Activated T-cell treated with anti-CD3 and anti-CD28 coated beads for 24 hours (primary cell): ENCODE measurements around the gene NPS.
A peak's percentile ranks its signal among the peaks of the same experiment; 100 is the strongest.

ENCODE experiments used
- DNase-seq: peaks from one replicate; pipeline ENCODE4 v3.0.0-alpha.2; 2020; ENCODE audit warnings: low read depth

Gene NPS

GRCh38 chr10:127561647-127562046 is 12.5 kb downstream of the NPS start:
- DNase-seq: no peak

- DNase-seq: peak; percentile 6
Observed at GRCh38 chr10:127563718-127564553, 14.8 kb downstream of the NPS start.

GRCh38 chr10:127564644-127565043 is 15.5 kb downstream of the NPS start:
- DNase-seq: no peak

- DNase-seq: no peak
Observed at GRCh38 chr10:127565583-127565982, 16.5 kb downstream of the NPS start.

- DNase-seq: no peak
Observed at GRCh38 chr10:127569210-127569609, 20.1 kb downstream of the NPS start.

- DNase-seq: no peak
Observed at GRCh38 chr10:127570036-127570435, 20.9 kb downstream of the NPS start.

- DNase-seq: no peak
Observed at GRCh38 chr10:127571386-127571785, 22.3 kb downstream of the NPS start.

GRCh38 chr10:127576051-127576450 is 26.9 kb downstream of the NPS start:
- no peak for DNase-seq

- no peak for DNase-seq
Observed at GRCh38 chr10:127576740-127577161, 27.6 kb downstream of the NPS start.

- no peak for DNase-seq
Observed at GRCh38 chr10:127577376-127578258, 28.5 kb downstream of the NPS start.

GRCh38 chr10:127578259-127578960 is 29.3 kb downstream of the NPS start:
- DNase-seq: no peak

GRCh38 chr10:127578961-127579305 is 29.8 kb downstream of the NPS start:
- DNase-seq: no peak

- no peak for DNase-seq
Observed at GRCh38 chr10:127579640-127580039, 30.5 kb downstream of the NPS start.

GRCh38 chr10:127580822-127581221 is 31.7 kb downstream of the NPS start:
- no peak for DNase-seq

- DNase-seq: no peak
Observed at GRCh38 chr10:127585519-127586023, 36.5 kb downstream of the NPS start.

GRCh38 chr10:127587668-127588365 is 38.7 kb downstream of the NPS start:
- no peak for DNase-seq

- DNase-seq: no peak
Observed at GRCh38 chr10:127592586-127592985, 43.5 kb downstream of the NPS start.

GRCh38 chr10:127600479-127600878 is 51.4 kb downstream of the NPS start:
- no peak for DNase-seq
